ENCODE results near the gene ZNF584. TPM values are rescaled to one million over a fixed set of nuclear protein-coding genes. Genes with fewer than 3 reads are reported as not detected.
A peak's percentile ranks its signal among the peaks of the same experiment; 100 is the strongest.

ZNF584 gene
- total RNA-seq, 1 experiment from 2014 or later = 4.9 TPM

- H3K9me3 Mint-ChIP-seq (ENCODE audit: unreplicated experiment) = peaks cover 28% of the 10 kb centered on the region
- H3K36me3 ChIP-seq (ENCODE audit: control insufficient read depth, insufficient read depth, low read length) = no peaks in the 10 kb centered on the region
- POLR2A ChIA-PET = interaction anchor here (1.2 kb wide), 1 partner anchor 42 kb away, joined by 14 read pairs; the partner anchor contains the start of gene ZNF584
- no peaks in the 10 kb centered on the region for H3K27me3 Mint-ChIP-seq (ENCODE audit: insufficient read depth, unreplicated experiment)
- H3K4me1 Mint-ChIP-seq (ENCODE audit: low read depth, unreplicated experiment) = peaks cover 19% of the 10 kb centered on the region
- no TSS peak for BruUV-seq (replicated peaks)
- CTCF ChIA-PET = interaction anchor here (1.0 to 1.1 kb wide), 2 partner anchors 15 to 68 kb away, joined by 3 to 9 read pairs; partner anchors contain the start of gene ZBTB45
- peaks cover 31% of the 10 kb centered on the region for H3K9me3 ChIP-seq
- DNase-seq = no peak
- intact Hi-C loops (cut with micrococcal nuclease; ENCODE audit: unreplicated experiment) = loop anchor here (1.0 to 2.0 kb wide), 2 partner anchors 16 to 43 kb away; partner anchors contain the start of genes ZNF324 and ZNF584
- H3K27me3 ChIP-seq (replicated peaks; ENCODE audit: control insufficient read depth, insufficient read depth, low read length) = no peaks in the 10 kb centered on the region
- peak overlapping the region; percentile 86 for H3K27ac Mint-ChIP-seq (ENCODE audit: unreplicated experiment)
- H3K4me3 ChIP-seq (ENCODE audit: low read depth, low read length) = peak overlapping the region; percentile 43
- no peaks in the 10 kb centered on the region for H3K36me3 Mint-ChIP-seq (ENCODE audit: insufficient read depth, unreplicated experiment)
- no peak for TF ChIP-seq CTCF (IDR thresholded peaks at IDR 0.05; ENCODE audit: insufficient read depth in 1 of 2, low read depth in 1 of 2, low read length in 1 of 2, severe bottlenecking in 1 of 2, unreplicated experiment in 1 of 2)
- peaks cover 3% of the 10 kb centered on the region; the same call in 1 of the 2 replicates for H3K4me1 ChIP-seq
- H3K4me3 Mint-ChIP-seq (ENCODE audit: unreplicated experiment) = peak overlapping the region; percentile 90
These were observed 42.5 kb downstream of the ZNF584 start for GRCh38 chr19:58450856-58451357.

GRCh38 chr19:58451358-58452101, 43.1 kb downstream of the ZNF584 start, which contains the start of gene ZNF324B:
ZNF324B (plus strand) TSS chr19:58451622; CDS start chr19:58453702, 2,080 bp downstream.
- intact Hi-C loops (cut with micrococcal nuclease; ENCODE audit: unreplicated experiment) = loop anchor here (1.0 to 2.0 kb wide), 2 partner anchors 15 to 43 kb away; partner anchors contain the start of genes ZNF324 and ZNF584
- Mint-ChIP-seq H3K36me3 (ENCODE audit: insufficient read depth, unreplicated experiment) (no peaks in the 10 kb centered on the region), H3K27ac (ENCODE audit: unreplicated experiment) (peak within 1 kb of the TSS; percentile 86), H3K27me3 (ENCODE audit: insufficient read depth, unreplicated experiment) (no peaks in the 10 kb centered on the region), H3K4me1 (ENCODE audit: low read depth, unreplicated experiment) (peaks cover 19% of the 10 kb centered on the region), H3K9me3 (ENCODE audit: unreplicated experiment) (peaks cover 25% of the 10 kb centered on the region), H3K4me3 (ENCODE audit: unreplicated experiment) (peak within 1 kb of the TSS; percentile 90)
- POLR2A ChIA-PET = interaction anchor here (0.6 to 1.2 kb wide), 2 partner anchors 43 to 268 kb away, joined by 3 to 14 read pairs; partner anchors contain the start of gene ZNF584
- no TSS peak for BruUV-seq (replicated peaks)
- CTCF ChIA-PET = interaction anchor here (0.5 to 1.1 kb wide), 3 partner anchors 16 to 68 kb away, joined by 3 to 9 read pairs (median 3); partner anchors contain the start of genes ZBTB45 and ZNF324
- DNase-seq = peak; percentile 96 to 97
- H3K4me1 ChIP-seq = peaks cover 3% of the 10 kb centered on the region; the same call in 1 of the 2 replicates
- H3K36me3 ChIP-seq (ENCODE audit: control insufficient read depth, insufficient read depth, low read length) = no peaks in the 10 kb centered on the region
- peaks cover 31% of the 10 kb centered on the region for H3K9me3 ChIP-seq
- H3K4me3 ChIP-seq (ENCODE audit: low read depth, low read length) = peak within 1 kb of the TSS; percentile 72
- TF ChIP-seq CTCF (IDR thresholded peaks at IDR 0.05; ENCODE audit: insufficient read depth in 1 of 2, low read depth in 1 of 2, low read length in 1 of 2, severe bottlenecking in 1 of 2, unreplicated experiment in 1 of 2) = no peak
- no peaks in the 10 kb centered on the region for H3K27me3 ChIP-seq (replicated peaks; ENCODE audit: control insufficient read depth, insufficient read depth, low read length)

GRCh38 chr19:58453743-58454142, 45.3 kb downstream of the ZNF584 start:
- Histone ChIP-seq H3K4me1 (peaks cover 3% of the 10 kb centered on the region; the same call in 1 of the 2 replicates), H3K9me3 (peaks cover 13% of the 10 kb centered on the region), H3K4me3 (ENCODE audit: low read depth, low read length) (no peak overlapping the region), H3K27me3 (replicated peaks; ENCODE audit: control insufficient read depth, insufficient read depth, low read length) (no peaks in the 10 kb centered on the region), H3K36me3 (ENCODE audit: control insufficient read depth, insufficient read depth, low read length) (no peaks in the 10 kb centered on the region)
- intact Hi-C loops (cut with micrococcal nuclease; ENCODE audit: unreplicated experiment) = no loop called here
- H3K36me3 Mint-ChIP-seq (ENCODE audit: insufficient read depth, unreplicated experiment) = no peaks in the 10 kb centered on the region
- peaks cover 19% of the 10 kb centered on the region for H3K4me1 Mint-ChIP-seq (ENCODE audit: low read depth, unreplicated experiment)
- no peak for DNase-seq
- H3K27me3 Mint-ChIP-seq (ENCODE audit: insufficient read depth, unreplicated experiment) = no peaks in the 10 kb centered on the region
- no peak for TF ChIP-seq CTCF (IDR thresholded peaks at IDR 0.05; ENCODE audit: insufficient read depth in 1 of 2, low read depth in 1 of 2, low read length in 1 of 2, severe bottlenecking in 1 of 2, unreplicated experiment in 1 of 2)
- H3K9me3 Mint-ChIP-seq (ENCODE audit: unreplicated experiment) = peaks cover 7% of the 10 kb centered on the region
- ChIA-PET CTCF (no interaction called here), POLR2A (no interaction called here)
- H3K27ac Mint-ChIP-seq (ENCODE audit: unreplicated experiment) = no peak overlapping the region
- BruUV-seq (replicated peaks) = no TSS peak
- no peak overlapping the region for H3K4me3 Mint-ChIP-seq (ENCODE audit: unreplicated experiment)
